Duodenal mucosa (tissue), 2 donors: ENCODE measurements around the gene RGL3.

Experiments
- H3K27ac ChIP-seq: one replicate; pipeline ENCODE4 v1.7.0; 2013; ENCODE audit warnings: low read depth, low read length
- H3K27me3 ChIP-seq, 2 donors: one replicate each; pipeline ENCODE4 v1.7.0; 2013; ENCODE audit warnings: low read length in 2 of 2, control low read depth in 1 of 2; ENCODE audit not compliant: insufficient read depth in 2 of 2, control insufficient read depth in 1 of 2
- H3K36me3 ChIP-seq, 2 donors: one replicate each; pipeline ENCODE4 v1.7.0; 2013; ENCODE audit warnings: low read length in 2 of 2, control low read depth in 1 of 2; ENCODE audit not compliant: insufficient read depth in 2 of 2, control insufficient read depth in 1 of 2
- H3K4me1 ChIP-seq, 2 donors: one replicate each; pipeline ENCODE4 v1.7.0; 2013; ENCODE audit warnings: low read length in 2 of 2, control low read depth in 1 of 2; ENCODE audit not compliant: insufficient read depth in 2 of 2, control insufficient read depth in 1 of 2
- H3K4me3 ChIP-seq, 2 donors: one replicate each; pipeline ENCODE4 v1.7.0; 2013; ENCODE audit warnings: low read length in 2 of 2, low read depth in 1 of 2
- H3K9ac ChIP-seq, 2 donors: one replicate each; pipeline ENCODE4 v1.7.0; 2013; ENCODE audit warnings: low read length in 2 of 2, low read depth in 1 of 2
- H3K9me3 ChIP-seq, 2 donors: one replicate each; pipeline ENCODE4 v1.7.0; 2013; ENCODE audit warnings: low read length in 2 of 2, control low read depth in 1 of 2; ENCODE audit not compliant: control insufficient read depth in 1 of 2

Gene RGL3

DNA sequence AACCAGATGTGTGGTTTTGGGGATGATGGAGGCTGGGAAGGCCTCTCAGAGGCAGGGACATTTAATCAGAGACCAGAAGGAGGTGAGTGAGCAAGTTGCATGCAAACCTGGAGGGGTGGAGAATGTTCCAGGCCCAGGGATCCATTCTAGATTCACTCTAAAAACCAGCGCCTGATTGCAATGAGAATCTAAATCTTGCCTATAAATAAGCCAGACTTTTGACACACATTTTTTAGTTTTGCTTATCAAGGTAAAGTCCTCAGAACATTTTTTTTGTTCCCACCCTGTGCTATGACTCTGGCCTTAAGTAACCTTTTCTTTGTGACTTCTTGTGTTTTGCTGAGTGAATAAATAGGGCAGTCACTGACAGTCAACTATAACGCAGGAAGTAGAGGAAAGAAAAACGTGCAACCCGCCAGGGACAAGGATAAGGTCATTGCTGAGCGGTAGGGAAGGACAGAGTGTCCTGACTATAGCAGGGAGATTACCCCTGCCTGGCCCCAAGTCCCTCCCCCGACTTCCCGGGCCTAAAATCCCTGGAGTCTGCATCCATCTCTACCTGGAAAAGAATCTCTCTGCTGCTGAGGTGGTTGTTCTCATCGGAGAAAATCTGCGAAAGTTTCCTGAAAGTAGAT lies 14.4 kb downstream of the RGL3 start:
- H3K4me1 ChIP-seq = no peaks in the 10 kb centered on the region
- no peak overlapping the region for H3K27ac ChIP-seq
- no peaks in the 10 kb centered on the region for H3K9me3 ChIP-seq
- no peak overlapping the region for H3K9ac ChIP-seq
- H3K4me3 ChIP-seq = no peak overlapping the region
- no peaks in the 10 kb centered on the region for H3K36me3 ChIP-seq
- H3K27me3 ChIP-seq = no peaks in the 10 kb centered on the region

DNA sequence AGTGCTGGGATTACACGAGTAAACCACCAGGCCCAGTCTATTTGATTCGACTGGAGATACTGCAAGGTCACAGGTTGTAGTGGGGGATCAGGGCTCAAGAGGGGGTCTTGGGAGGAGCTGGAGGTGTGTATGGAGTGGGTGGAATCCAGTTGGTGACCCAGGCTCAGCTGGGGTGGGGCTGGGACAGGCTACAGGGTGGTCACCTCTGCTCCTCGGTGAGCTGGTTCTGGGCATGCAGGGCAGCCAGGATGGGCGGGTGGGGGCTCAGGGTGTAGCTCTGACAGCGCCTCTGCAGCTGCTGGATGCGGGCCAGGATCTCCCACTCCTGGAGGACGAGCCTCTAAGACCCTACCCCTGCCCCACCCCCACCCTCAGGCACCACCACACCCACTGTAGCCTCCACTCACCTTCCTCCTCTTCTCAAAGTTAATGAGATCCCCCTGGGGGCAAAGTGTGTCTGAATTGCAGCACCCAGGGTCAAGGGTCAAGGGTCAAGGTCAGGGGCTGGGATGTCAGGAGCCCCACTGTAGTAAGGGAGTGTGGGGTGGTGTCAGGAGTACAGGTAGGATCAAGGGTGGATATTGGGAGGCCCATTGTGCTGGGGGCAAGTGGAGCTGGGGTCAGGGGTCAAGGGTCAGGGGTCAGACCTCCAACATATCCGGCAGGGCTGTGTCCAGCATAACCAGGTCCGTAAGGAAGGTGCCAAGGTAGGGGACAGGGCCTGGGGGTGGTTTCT lies 17.1 kb downstream of the RGL3 start:
- Histone ChIP-seq H3K4me3 (no peak overlapping the region), H3K4me1 (no peaks in the 10 kb centered on the region), H3K27me3 (no peaks in the 10 kb centered on the region), H3K36me3 (no peaks in the 10 kb centered on the region), H3K27ac (no peak overlapping the region), H3K9me3 (no peaks in the 10 kb centered on the region), H3K9ac (no peak overlapping the region)

DNA sequence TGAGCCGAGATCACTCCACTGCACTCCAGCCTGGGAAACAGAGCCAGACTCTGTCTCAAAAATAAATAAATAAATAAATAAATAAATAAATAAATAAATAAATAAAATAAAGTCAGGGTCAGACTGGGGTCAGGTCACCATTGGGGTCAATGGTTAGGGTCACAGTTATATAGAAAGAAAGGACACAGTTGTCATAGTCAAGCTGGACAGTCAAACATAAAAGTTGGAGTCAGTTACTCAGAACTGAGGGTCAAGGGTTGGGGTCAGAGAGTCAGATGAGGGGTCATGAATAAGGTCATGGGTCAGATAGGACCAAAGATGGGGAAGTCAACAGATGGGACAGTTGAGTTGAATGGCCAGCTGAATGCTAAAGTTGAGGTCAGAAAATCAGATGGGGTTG lies 18.3 kb downstream of the RGL3 start:
- no peak overlapping the region for H3K27ac ChIP-seq
- no peaks in the 10 kb centered on the region for H3K36me3 ChIP-seq
- no peaks in the 10 kb centered on the region for H3K27me3 ChIP-seq
- no peak overlapping the region for H3K9ac ChIP-seq
- no peak overlapping the region for H3K4me3 ChIP-seq
- H3K9me3 ChIP-seq = no peaks in the 10 kb centered on the region
- H3K4me1 ChIP-seq = no peaks in the 10 kb centered on the region

DNA sequence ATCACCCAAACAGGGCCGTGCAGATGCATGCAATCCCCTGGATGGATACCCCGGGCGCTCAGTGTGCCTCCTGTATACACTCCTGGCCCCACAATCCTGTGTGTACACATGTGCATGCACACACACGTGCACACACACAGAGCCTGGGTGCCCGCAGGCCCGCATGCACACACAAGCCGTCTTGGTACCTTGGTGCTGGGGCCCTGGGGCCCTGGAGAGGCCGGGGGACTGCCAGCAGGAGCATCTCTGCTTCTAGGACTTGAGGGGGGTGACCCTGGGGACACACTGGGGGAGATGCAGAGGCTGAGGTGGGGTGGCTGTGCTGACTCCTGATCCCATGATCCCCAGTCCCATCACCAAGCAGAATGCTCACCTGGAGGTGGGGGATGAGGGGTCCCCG lies 19.4 kb downstream of the RGL3 start:
- H3K4me1 ChIP-seq = no peaks in the 10 kb centered on the region
- H3K27me3 ChIP-seq = no peaks in the 10 kb centered on the region
- no peaks in the 10 kb centered on the region for H3K36me3 ChIP-seq
- H3K9ac ChIP-seq = no peak overlapping the region
- H3K27ac ChIP-seq = no peak overlapping the region
- H3K4me3 ChIP-seq = no peak overlapping the region
- H3K9me3 ChIP-seq = no peaks in the 10 kb centered on the region

DNA sequence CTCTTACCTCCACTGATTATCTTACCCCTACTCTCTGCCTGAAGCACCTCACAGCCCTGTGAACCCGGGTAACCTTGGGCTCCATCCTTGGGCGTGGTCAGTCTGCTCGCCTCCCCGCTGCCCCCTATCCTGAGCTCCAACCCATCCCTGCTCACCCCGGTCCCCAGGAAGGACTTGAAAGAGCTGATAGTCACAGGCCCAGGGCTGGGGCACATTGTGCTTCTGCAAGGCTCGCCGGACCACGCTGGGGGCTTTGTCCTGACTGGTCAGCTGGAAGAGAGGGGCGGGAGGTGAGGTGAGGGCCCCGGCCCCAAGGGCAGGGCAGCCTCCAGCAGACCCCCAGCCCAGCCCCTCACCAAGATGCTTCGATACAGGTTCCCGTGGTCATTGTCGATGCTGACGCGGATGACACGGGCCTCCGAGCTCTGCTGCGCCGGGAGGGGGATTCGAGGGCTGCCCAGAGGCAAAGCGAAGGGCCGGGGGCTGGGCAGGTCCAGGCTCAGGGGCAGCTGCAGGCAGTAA lies 22.0 kb downstream of the RGL3 start:
- Histone ChIP-seq H3K4me1 (no peaks in the 10 kb centered on the region), H3K9ac (no peak overlapping the region), H3K36me3 (no peaks in the 10 kb centered on the region), H3K27me3 (no peaks in the 10 kb centered on the region), H3K9me3 (no peaks in the 10 kb centered on the region), H3K4me3 (no peak overlapping the region), H3K27ac (no peak overlapping the region)

DNA sequence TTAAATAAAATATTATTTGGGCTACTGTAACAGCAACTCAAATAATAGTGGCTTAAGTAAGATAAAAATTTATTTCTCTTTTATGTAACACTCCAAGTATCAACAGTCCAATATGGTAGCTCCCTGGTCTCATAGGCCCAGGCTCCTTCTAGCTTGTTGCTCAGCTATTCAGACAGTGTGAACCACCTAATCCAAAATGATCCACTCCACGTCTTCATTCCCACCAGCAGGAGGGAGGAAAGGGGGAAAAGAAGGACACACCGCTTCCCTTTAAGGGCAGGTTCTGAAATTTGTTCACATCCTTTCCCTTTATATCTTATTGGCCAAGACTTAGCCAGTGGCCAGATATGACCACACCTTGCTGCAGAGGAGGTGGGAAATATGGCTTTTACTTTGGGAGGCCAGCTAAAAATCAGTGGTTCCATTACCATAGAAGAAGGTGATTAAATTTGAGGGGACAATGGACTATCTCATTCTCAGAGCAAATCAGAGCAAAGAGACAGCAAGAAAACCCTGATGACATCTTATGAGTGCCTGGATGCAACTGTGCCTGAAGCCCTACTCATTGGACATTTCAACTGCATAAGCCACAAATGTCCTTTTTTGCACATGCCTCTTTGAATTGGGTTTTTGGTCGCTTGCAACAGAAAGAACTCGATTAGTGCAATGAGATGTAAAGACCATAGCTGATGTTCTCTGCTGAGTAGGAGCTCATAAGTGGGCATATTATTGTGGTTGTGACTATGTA lies 28.0 kb downstream of the RGL3 start:
- H3K4me3 ChIP-seq = no peak overlapping the region

DNA sequence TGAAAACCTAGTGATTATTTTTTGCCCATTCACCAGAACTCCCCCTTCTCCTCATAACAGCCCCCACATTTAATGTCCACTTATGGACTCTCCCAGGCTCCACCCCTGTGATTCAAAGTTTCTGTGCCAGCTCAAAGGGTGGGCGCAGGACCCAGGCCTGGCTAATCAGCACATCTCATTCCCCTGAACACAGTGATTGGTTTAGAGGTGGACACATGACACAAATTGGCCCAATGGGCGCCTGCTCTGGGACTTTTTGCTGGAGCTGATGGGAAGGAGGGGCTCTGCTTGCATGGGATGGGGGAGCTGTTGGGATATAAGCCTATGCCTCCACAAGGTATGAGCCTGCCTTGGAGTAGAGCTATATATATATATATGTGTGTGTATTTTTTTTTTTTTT lies 28.8 kb downstream of the RGL3 start:
- H3K27ac ChIP-seq = no peak overlapping the region
- no peak overlapping the region for H3K9ac ChIP-seq
- H3K4me3 ChIP-seq = no peak overlapping the region
- no peaks in the 10 kb centered on the region for H3K4me1 ChIP-seq
- no peaks in the 10 kb centered on the region for H3K27me3 ChIP-seq
- H3K9me3 ChIP-seq = no peaks in the 10 kb centered on the region
- no peaks in the 10 kb centered on the region for H3K36me3 ChIP-seq

More for the DNA sequence above, 28.0 kb downstream of the RGL3 start:
- Histone ChIP-seq H3K27me3 (no peaks in the 10 kb centered on the region), H3K27ac (no peak overlapping the region), H3K4me1 (no peaks in the 10 kb centered on the region), H3K36me3 (no peaks in the 10 kb centered on the region), H3K9ac (no peak overlapping the region), H3K9me3 (no peaks in the 10 kb centered on the region)

DNA sequence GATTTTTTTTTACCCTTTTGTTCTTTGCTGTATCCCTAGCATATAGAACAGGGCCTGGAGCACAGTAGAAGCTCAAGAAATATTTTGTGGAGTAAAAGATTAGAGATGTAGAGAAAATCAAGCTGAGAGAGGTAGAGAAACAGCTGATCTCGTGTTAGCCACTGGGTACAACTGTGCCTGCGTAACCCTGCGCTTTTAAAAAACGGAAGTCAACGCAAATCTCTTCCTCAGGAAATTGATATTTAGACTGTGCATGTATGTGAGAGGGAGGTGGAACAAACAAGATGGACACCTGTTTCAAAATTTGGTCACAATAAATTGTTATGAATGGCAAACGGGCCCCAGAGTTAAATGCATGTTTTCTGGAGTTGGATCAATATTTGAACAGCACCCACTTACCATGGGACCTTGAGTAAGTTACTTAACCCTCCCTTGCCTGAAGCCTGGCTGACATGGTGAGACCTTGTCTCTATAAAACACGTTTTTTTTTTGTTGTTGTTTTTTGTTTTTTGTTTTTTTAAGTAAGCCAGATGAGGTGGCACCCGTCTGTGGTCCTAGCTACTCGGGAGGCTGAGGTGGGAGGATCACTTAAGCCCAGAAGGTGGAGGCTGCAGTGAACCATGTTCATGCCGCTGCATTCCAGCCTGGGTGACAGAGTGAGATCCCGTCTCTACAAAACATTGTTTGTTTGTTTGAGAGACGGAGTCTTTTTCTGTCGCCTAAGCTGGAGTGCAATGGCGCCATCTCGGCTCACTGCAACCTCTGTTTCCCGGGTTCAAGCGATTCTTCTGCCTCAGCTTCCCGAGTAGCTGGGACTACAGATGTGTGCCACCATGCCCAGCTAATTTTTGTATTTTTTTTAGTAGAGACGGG lies 31.7 kb downstream of the RGL3 start:
- Histone ChIP-seq H3K9ac (no peak overlapping the region), H3K36me3 (no peaks in the 10 kb centered on the region), H3K9me3 (no peaks in the 10 kb centered on the region), H3K27ac (no peak overlapping the region), H3K4me3 (no peak overlapping the region), H3K4me1 (peaks cover 3 to 17% of the 10 kb centered on the region in 2 donors), H3K27me3 (no peaks in the 10 kb centered on the region)

DNA sequence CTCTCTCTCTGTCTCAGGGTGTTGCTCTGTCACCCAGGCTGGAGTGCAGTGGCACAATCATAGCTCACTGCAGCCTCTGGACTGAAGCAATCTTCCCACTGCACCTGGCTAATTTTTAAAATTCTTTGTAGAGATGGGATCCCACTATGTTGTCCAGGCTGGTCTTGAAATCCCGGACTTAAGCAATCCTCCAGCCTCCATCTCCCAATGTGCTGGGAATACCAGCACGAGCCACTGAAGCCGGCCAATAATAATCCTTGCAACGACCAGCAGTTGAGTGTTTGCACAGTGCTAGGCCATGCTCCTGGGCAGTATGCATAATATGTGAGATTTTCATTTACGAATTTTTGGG lies 34.4 kb downstream of the RGL3 start:
- Histone ChIP-seq H3K27me3 (no peaks in the 10 kb centered on the region), H3K27ac (no peak overlapping the region), H3K9me3 (no peaks in the 10 kb centered on the region), H3K9ac (no peak overlapping the region), H3K36me3 (no peaks in the 10 kb centered on the region), H3K4me3 (no peak overlapping the region), H3K4me1 (peaks cover 14 to 34% of the 10 kb centered on the region in 2 donors)
